A673 (cell line): ENCODE data around the gene XPA.

Source experiments
- CTCF ChIP-seq: fragments of 300-800, 200-600 bp; sonication (generic); conservative IDR thresholded peaks from 2 replicates; pipeline ENCODE4 v1.5.1; 2017; ENCODE audit warnings: low read depth, mild to moderate bottlenecking, antibody characterized with exemption, low read length, moderate library complexity, mixed read lengths
- EZH2 ChIP-seq: fragments of 200-600 bp; sonication (generic); IDR thresholded peaks from 2 replicates; pipeline ENCODE4 v1.6.1; 2017; ENCODE audit warnings: borderline replicate concordance, low read depth, mild to moderate bottlenecking, mixed read lengths, antibody characterized with exemption, low read length; ENCODE audit not compliant: poor library complexity, severe bottlenecking

- no peak for TF ChIP-seq CTCF
- no peak for TF ChIP-seq EZH2
Observed at GRCh38 chr9:97670586-97670985, 26.6 kb downstream of the XPA start.
